Ramos (cell line): ENCODE measurements around the gene GINM1.

Experiments
- in situ Hi-C: fragments of 300-500 bp; cut with MboI; formaldehyde crosslinking; loops from one replicate; pipeline ENCODE4 v1.14.3; 2022; ENCODE audit warnings: low sequenced_read_pairs; ENCODE audit not compliant: unreplicated experiment

The GINM1 gene

DNA sequence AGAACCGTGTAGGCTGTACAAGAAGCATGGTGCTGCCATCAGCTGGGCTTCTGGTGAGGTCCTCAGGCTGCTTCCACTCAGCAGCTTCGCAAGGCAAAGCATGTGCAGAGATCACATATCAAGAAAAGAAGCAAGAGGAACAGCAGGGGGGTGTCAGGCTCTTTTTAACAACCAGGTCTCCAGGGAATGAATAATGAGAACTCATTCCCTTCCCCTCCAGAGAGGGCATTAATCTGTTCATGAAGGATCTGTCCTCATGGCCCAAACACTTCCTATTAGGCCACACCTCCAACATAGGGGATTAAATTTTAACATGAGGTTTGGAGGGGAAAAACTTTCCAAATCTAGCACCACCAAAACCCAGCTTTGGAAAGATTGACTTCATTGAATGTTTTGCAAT is 20.0 kb downstream of the GINM1 start:
- in situ Hi-C loops = no loop called here

DNA sequence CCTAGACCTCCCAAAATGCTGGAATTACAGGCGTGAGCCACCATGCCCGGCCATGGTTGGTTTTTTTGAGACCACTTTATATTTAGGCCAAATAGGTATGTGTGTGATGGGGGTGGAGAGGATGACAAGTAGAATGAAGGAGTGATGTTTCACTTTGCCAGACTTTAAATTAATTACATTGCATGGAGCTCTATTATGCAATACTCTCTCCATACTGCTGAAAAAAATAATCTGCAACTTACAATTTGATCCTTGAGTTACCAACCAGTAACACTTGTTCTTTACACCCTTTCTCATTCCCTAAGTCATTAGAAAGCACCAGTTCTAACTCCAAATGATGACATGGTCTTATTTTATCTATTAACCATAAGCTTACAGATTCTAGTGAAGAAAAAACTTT is 26.8 kb downstream of the GINM1 start:
- in situ Hi-C loops = no loop called here

DNA sequence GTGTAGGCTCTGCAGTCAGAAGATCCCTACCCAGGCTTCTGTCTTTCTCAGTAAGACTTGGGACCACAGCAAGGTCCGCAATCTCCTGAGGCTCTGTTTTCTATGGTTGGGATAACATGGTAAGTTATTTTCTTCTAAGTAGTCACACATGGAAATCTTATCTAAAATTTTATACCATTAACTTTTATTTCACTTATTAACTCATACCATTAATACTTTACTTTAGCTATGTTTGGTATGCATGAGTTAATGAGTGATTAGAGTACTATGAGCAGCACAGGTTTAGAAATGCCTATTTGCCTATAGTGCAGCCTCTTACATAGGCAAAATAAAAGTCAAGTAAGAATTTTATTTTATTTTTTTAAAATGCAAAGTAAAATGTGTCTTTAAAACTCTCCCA is 27.2 kb downstream of the GINM1 start:
- in situ Hi-C loops = no loop called here

DNA sequence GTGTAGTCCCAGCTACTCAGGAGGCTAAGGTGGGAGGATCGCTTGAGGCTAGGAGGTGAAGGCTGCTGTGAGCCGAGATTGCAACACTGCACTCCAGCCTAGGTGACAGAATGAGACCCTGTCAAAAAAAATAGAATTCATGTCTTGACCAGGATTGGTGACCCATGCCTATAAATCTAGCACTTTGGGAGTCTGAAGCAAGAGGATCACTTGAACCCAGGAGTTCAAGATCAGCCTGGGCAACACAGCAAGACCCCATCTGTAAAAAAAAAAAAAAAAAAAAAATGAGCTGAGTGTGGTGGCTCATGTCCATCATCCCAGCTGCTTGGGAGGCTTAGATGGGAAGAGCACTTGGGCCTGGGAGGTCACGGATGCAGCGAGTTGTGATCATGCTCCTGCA is 34.3 kb downstream of the GINM1 start:
- in situ Hi-C loops = no loop called here

DNA sequence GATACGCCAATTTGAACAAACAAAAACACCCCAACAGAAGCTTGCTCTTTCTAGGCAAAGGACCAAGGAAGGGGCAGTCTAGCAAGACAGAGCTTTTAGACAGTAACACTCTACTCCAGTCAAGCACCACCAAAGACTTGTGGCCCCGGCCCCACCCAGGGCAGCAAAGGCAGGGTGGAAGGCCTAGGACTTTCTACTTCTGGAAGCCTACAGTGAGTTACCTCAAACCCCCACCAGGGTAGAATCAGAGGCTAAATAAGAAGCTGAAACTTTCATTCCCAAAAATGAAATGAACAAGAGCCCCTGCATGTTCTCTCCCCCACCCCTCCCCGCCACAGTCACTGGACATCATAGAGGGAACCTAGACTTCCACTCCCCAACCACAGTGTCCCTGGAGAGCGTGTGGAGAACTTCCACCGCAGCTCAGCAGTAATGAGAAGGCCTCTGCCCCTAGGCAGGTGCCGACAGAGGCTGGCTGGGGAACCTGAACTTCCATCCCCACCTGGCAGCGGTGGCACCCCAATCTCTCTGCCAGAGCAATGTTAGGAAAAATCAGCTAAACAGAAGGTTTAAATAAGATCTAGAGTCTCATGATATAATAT is 42.3 kb downstream of the GINM1 start:
- in situ Hi-C loops = no loop called here

DNA sequence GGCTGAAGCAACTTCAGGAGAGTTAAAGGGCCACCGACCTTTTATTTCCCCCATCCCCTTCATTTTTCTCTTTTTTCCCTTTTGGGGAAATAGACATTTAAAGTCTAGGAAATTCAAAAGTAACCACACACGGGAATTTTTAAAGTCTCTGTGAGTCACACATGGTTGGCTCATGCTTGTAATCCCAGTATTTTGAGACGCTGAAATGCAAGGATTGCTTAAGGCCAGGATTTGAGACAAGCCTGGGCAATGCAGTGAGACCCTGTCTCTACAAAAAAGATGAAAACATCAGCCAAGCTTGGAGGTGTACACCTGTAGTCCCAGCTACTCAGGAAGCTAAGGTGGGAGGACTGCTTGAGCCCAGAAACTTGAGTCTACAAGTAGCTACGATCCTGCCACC is 48.2 kb downstream of the GINM1 start:
- in situ Hi-C loops = no loop called here

DNA sequence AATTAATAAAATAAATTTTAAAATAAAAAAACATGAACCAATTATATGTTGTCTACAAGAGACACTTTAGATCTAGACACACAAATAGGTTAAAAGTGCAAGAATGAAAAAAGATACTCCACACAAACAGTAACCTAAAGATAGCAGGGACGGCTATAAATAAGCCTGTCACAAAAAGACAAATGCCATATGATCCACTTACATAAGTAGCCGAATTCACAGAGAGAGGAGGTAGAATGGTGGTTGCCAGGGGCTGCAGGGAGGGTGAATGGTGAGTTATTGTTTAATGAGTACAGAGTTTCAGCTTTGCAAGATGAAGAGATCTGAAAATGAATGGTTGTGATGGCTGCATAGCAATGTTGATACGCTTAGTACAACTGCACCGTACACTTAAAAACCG is 49.6 kb downstream of the GINM1 start:
- in situ Hi-C loops = no loop called here

DNA sequence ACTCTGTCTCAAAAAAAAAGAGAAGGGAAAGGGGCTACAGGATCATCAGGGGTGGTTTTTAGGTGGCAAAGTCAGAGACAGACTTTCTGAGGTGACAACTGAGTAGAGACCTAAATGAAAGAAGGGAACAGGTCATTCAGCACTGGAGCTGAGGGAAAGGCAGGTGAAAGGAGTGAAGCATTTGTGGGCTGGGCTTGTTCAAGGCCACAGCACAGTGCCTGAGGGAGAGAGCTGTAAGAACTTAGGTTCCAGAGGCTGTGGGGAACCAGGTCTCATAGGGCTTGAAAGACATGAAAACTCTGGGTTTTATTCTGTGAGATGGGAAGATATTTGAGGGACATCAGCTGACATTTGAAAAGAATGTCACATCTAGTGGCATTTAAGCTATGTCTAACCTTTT is 61.5 kb downstream of the GINM1 start:
- in situ Hi-C loops = no loop called here

DNA sequence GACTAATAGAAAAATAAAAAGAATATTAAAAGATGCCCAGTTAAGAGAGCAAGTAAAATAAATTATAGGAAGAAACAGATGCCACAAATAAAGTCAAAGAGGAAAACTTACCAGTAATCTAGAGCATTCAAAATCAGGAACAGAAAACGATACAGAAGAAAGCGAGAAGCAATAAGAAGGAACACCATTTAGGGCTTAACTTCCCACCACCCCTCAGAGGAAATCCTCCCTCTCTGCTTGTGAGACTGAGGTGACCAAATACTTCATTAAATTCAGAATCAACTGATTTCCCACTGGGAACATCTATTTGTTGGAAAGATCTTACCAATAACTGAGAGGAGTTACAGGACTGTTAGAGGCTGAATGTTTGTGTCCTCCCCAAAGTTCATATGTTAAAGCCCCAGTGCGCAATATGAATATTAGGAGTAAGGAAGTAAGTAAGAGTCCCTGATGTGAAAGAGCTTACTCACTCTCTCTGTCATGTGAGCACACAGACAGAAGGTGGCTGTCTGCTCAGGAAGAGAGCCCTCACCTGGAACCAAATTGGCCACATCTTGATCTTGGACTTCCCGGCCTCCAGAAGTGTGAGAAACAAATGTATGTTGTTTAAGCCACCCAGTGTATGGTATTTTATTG is 62.8 kb downstream of the GINM1 start:
- in situ Hi-C loops = no loop called here

DNA sequence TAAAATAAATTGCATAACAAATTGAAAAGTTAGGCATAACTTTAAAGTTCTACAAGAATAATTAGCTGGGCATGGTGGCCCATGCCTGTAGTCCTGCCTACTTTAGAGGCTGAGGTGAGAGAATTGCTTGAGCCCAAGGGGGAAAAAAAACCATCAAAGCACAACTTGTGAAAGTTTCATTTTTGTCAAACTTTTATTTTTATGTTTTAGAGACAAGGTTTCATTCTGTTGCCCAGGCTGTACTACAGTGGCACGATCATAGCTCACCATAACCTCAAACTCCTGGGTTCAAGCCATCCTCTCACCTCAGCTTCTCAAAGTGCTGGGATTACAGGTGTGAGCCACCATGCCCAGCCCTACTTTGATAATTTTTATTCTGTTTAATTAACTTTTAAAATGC is 68.1 kb downstream of the GINM1 start:
- in situ Hi-C loops = no loop called here

DNA sequence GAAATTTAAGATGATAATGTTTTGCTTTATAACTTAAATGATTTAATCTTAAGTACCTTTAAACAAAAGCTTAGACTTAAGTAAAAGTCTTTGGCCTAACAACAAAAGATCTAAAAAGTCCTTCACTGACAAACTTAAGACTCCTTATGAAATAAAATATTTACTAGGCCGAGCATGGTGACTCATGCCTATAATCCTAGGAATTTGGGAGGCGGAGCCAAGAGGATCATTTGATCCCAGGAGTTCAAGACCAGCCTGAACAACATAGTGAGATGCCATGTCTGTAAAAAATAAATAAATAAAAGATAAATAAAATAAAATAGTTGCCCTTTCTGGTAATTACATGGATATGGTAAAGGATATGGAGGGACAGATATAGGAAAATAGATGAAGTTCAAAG is 69.9 kb downstream of the GINM1 start:
- in situ Hi-C loops = no loop called here
